PC-9 (cell line): ENCODE measurements around the gene SF3B4. TPM values are rescaled to one million over a fixed set of nuclear protein-coding genes. Genes with fewer than 3 reads are reported as not detected.

ENCODE experiments used
- BruUV-seq: library from RNA; stranded (reverse); fragments of 400-500 nt; replicated peaks from 2 replicates; lab custom pipeline; 2021; lab: Mats Ljungman, UMichigan
- CTCF ChIA-PET: fragments of 300-600 bp; sonication (Branson Sonifier 250); formaldehyde crosslinking; loops from one replicate; lab custom pipeline; 2022; ENCODE audit warnings: antibody characterized with exemption; lab: Charles Lee
- POLR2A ChIA-PET: fragments of 300-600 bp; sonication (Branson Sonifier 250); formaldehyde crosslinking; loops from one replicate; lab custom pipeline; 2022; ENCODE audit warnings: antibody characterized with exemption; ENCODE audit not compliant: unreplicated experiment; lab: Charles Lee
- DNase-seq, 2 experiments: peaks; one replicate each; pipeline versions ENCODE4 v3.0.0 to v3.0.0-alpha.2; 2015 to 2022; ENCODE audit warnings: mixed read lengths in 1 of 2
- H2AFZ ChIP-seq: fragments of 200-600 bp; sonication (generic); 2 replicates; pipeline ENCODE4 v1.8.1; 2017; ENCODE audit warnings: antibody characterized with exemption
- H3F3A ChIP-seq: fragments of 200-600 bp; sonication (generic); 2 replicates; pipeline ENCODE4 v1.8.1; 2017; ENCODE audit warnings: antibody characterized with exemption, mild to moderate bottlenecking, low read depth; ENCODE audit not compliant: insufficient read depth
- H3K27ac ChIP-seq: fragments of 200-600 bp; sonication (generic); 2 replicates; pipeline ENCODE4 v1.6.1; 2016; ENCODE audit warnings: mixed run types
- H3K27me3 ChIP-seq: fragments of 200-600 bp; sonication (generic); 2 replicates; pipeline ENCODE4 v1.6.1; 2016; ENCODE audit warnings: low read depth, mixed run types; ENCODE audit not compliant: insufficient read depth
- H3K36me3 ChIP-seq: fragments of 200-600 bp; sonication (generic); 2 replicates; pipeline ENCODE4 v1.6.1; 2016; ENCODE audit warnings: low read depth, mixed run types
- H3K4me1 ChIP-seq: fragments of 200-600 bp; sonication (generic); replicated peaks from 2 replicates; pipeline ENCODE4 v1.6.1; 2016; ENCODE audit warnings: mixed run types; ENCODE audit not compliant: insufficient read depth
- H3K4me2 ChIP-seq: fragments of 200-600 bp; sonication (generic); 2 replicates; pipeline ENCODE4 v1.6.1; 2017; ENCODE audit warnings: mixed run types
- H3K4me3 ChIP-seq: fragments of 200-600 bp; sonication (generic); 2 replicates; pipeline ENCODE4 v1.6.1; 2016; ENCODE audit warnings: mixed run types
- H3K79me2 ChIP-seq: fragments of 200-600 bp; sonication (generic); 2 replicates; pipeline ENCODE4 v1.6.1; 2017; ENCODE audit warnings: low read depth, mixed run types
- H3K9me2 ChIP-seq: fragments of 200-600 bp; sonication (generic); 2 replicates; pipeline ENCODE4 v1.8.1; 2017; ENCODE audit warnings: mild to moderate bottlenecking; ENCODE audit not compliant: insufficient read depth
- H3K9me3 ChIP-seq: fragments of 200-600 bp; sonication (generic); 2 replicates; pipeline ENCODE4 v1.8.1; 2016; ENCODE audit warnings: low read depth; ENCODE audit not compliant: insufficient read depth
- H4K20me1 ChIP-seq: fragments of 200-600 bp; sonication (generic); 2 replicates; pipeline ENCODE4 v1.8.1; 2017; ENCODE audit not compliant: insufficient read depth
- CTCF ChIP-seq: fragments of 200-600 bp; sonication (generic); conservative IDR thresholded peaks from 2 replicates; pipeline ENCODE4 v1.6.1; 2017; ENCODE audit warnings: mixed run types, antibody characterized with exemption, mild to moderate bottlenecking, moderate library complexity
- EZH2 ChIP-seq: fragments of 200-600 bp; sonication (generic); IDR thresholded peaks from 2 replicates; pipeline ENCODE4 v1.8.0; 2017; ENCODE audit warnings: antibody characterized with exemption, low read depth
- intact Hi-C: fragments of 100-400 bp; cut with micrococcal nuclease; formaldehyde crosslinking; loops from one replicate; pipeline ENCODE4 v1.10.0; 2022; ENCODE audit not compliant: unreplicated experiment
- total RNA-seq: library from RNA; stranded (reverse); gene quantifications from 2 replicates; pipeline ENCODE4 v1.2.3, GENCODE V29; 2021

Gene SF3B4
- total RNA-seq, 1 experiment from 2014 or later, result 73.1 TPM

GRCh38 chr1:149927056-149927562 is 494 bp downstream of the SF3B4 start:
- ChIA-PET CTCF (no interaction called here), POLR2A (no interaction called here)
- Histone ChIP-seq H3K27ac (peak overlapping the region; percentile 85), H4K20me1 (peaks cover 7% of the 10 kb centered on the region), H3K27me3 (no peaks in the 10 kb centered on the region), H3K36me3 (peaks cover 40% of the 10 kb centered on the region), H3K4me2 (peak overlapping the region; percentile 88), H3F3A (peaks cover 29% of the 10 kb centered on the region), H2AFZ (peak overlapping the region; percentile 78), H3K9me3 (no peaks in the 10 kb centered on the region), H3K4me1 (peaks cover 29% of the 10 kb centered on the region), H3K4me3 (peak overlapping the region; percentile 69), H3K79me2 (peaks cover 32% of the 10 kb centered on the region), H3K9me2 (no peaks in the 10 kb centered on the region)
- BruUV-seq, result TSS peak; percentile 52
- intact Hi-C loops, result loop anchor here (1.0 kb wide), 1 partner anchor 10 kb away; no protein-coding TSS in a partner anchor
- no peak for TF ChIP-seq EZH2
- TF ChIP-seq CTCF, result no peak
- peak; percentile 5 to 39 for DNase-seq

- peak overlapping the region; percentile 88 for H3K4me2 ChIP-seq
- peaks cover 35% of the 10 kb centered on the region for H3K36me3 ChIP-seq
- peak overlapping the region; percentile 69 for H3K4me3 ChIP-seq
- TF ChIP-seq EZH2 (no peak), CTCF (no peak)
- ChIA-PET POLR2A (interaction anchor here (0.7 kb wide), 1 partner anchor 11 kb away, joined by 4 read pairs; no protein-coding TSS in a partner anchor), CTCF (interaction anchor here (0.6 kb wide), 1 partner anchor 895 kb away, joined by 5 read pairs; no protein-coding TSS in a partner anchor)
- no peaks in the 10 kb centered on the region for H3K9me2 ChIP-seq
- peaks cover 23% of the 10 kb centered on the region for H3K4me1 ChIP-seq
- no peaks in the 10 kb centered on the region for H3K9me3 ChIP-seq
- no peaks in the 10 kb centered on the region for H3K27me3 ChIP-seq
- peaks cover 37% of the 10 kb centered on the region for H3F3A ChIP-seq
- H4K20me1 ChIP-seq, result peaks cover 7% of the 10 kb centered on the region
- no peak overlapping the region for H3K27ac ChIP-seq
- H3K79me2 ChIP-seq, result peaks cover 32% of the 10 kb centered on the region
- H2AFZ ChIP-seq, result no peak overlapping the region
- intact Hi-C loops, result no loop called here
- no peak for DNase-seq
- BruUV-seq, result no TSS peak
Measured at GRCh38 chr1:149926296-149926695, 1.3 kb downstream of the SF3B4 start.

GRCh38 chr1:149925751-149926150 is 1.9 kb downstream of the SF3B4 start:
- Histone ChIP-seq H3K9me3 (no peaks in the 10 kb centered on the region), H3K79me2 (peaks cover 32% of the 10 kb centered on the region), H3F3A (peaks cover 42% of the 10 kb centered on the region), H3K4me3 (peak overlapping the region; percentile 69; the same call in 1 of the 2 replicates), H2AFZ (no peak overlapping the region), H3K27me3 (no peaks in the 10 kb centered on the region), H4K20me1 (peaks cover 7% of the 10 kb centered on the region), H3K36me3 (peaks cover 35% of the 10 kb centered on the region), H3K9me2 (no peaks in the 10 kb centered on the region), H3K27ac (no peak overlapping the region), H3K4me2 (peak overlapping the region; percentile 88), H3K4me1 (peaks cover 21% of the 10 kb centered on the region)
- CTCF ChIA-PET, result interaction anchor here (0.6 kb wide), 1 partner anchor 896 kb away, joined by 5 read pairs; no protein-coding TSS in a partner anchor
- no peak for DNase-seq
- POLR2A ChIA-PET, result interaction anchor here (0.7 kb wide), 1 partner anchor 12 kb away, joined by 4 read pairs; no protein-coding TSS in a partner anchor
- intact Hi-C loops, result no loop called here
- BruUV-seq, result no TSS peak
- TF ChIP-seq CTCF (no peak), EZH2 (no peak)
